Kidney glomerular epithelial cell (primary cell): ENCODE data around the gene MAP4K4.
A peak's percentile ranks its signal among the peaks of the same experiment; 100 is the strongest.

Source experiments
- DNase-seq: peaks from one replicate; lab custom pipeline; 2025; lab: John Stamatoyannopoulos, UW

MAP4K4 gene

DNA sequence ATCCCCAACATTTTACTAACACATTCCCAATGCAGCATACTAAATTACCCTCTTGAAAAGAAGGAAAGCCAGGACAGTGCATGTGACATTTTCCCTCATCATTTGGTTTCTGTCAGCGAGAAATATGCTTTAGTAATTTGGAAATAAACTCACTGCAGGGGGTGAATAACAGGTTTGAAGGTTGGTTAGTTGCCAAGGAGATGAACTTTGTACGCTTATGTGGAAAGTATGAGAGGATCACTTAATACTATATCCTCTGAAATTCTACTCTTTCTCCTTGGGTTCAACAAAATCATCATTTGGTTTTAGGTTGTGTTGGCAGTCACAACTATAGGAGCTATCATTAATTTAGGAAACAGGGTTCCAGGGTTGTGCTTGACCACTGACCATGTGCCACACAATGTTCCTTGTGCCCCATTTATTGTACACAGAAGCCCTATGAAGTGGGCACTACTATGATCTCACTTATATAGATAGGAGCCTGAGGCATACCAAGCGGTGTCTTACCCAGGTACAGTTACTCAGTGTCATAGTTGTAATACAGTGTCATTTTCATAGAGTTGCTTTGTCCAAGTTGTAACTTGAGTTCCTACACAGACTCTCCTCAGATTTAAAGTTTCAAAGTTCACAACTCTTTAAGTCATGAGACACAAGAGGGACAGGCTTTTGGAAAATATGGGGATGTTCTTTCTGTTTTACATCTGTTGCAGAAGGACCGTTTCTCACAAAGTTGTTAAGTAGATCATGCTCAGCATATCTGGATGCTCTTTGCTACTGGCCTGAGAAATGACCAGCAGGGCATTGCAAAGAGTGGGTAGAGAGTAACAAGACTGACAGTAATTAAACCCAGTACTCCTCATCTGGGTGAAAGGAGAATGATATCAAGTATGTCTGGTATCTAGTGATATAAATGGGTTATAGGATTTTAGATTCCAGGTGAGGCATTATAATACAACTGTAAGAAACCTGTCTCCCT is 91.8 kb downstream of the MAP4K4 start:
- DNase-seq: no peak

- no peak for DNase-seq
Measured at GRCh38 chr2:101790416-101790815, 92.9 kb downstream of the MAP4K4 start.

GRCh38 chr2:101790857-101791256 is 93.3 kb downstream of the MAP4K4 start:
- DNase-seq: no peak

DNA sequence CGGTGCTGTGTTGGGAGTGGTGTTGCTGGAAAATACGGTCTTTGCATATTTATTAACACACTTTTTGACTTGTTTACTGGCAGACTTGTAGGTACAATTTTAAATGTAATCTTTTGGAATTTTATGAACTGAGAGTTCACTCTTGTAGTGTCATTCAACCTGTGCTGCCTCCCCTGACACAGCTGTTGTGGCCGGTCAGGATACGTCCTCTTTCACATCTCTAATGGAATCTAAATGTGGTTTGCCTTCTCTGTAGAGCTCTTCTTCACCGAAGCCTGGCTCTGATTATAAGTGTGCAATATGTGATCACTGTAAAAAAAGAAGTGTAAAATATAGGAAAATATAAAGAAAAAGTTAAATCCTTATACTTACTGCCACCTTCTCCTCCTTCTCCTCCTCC is 94.7 kb downstream of the MAP4K4 start:
- DNase-seq: no peak

GRCh38 chr2:101793277-101793969 is 95.9 kb downstream of the MAP4K4 start:
- no peak for DNase-seq

GRCh38 chr2:101794141-101794540 is 96.6 kb downstream of the MAP4K4 start:
- no peak for DNase-seq

- DNase-seq: no peak
Measured at GRCh38 chr2:101795033-101795432, 97.5 kb downstream of the MAP4K4 start.

DNA sequence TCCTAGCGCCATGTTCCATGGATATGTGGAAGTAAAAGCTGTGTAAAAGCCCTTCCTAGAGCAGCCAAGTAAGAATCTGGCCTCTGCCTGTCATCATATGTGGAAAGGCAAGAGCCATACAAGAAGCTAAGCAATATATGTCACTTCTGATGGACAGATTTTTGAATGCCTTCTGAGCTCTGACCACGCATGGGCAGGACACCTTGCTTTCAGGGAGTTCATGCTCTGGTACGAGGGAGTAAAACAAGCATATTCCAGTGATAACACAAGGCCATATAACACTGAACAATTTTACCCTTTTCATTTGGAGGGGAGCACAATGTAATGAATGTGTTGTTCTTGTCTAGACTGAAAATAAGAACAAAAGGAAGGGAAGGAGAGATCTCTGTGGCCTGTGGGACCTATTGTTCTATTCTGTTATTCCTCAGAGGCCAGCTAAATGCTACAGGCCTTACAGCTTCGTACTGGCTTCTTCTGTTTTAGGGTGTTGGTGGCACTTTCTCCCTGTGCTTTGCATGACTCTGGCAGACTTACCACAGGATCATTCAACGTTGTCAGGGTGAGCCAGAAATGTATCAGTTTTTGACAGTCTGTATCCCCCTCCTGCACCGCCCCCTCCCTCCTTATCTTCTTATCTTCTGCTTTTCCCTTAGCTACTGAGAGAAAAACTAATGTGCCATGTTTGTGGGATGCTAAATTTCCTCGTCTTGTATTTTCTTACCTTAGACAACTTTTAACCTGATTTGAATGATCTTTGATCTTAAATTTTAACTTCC is 99.5 kb downstream of the MAP4K4 start:
- no peak for DNase-seq

DNA sequence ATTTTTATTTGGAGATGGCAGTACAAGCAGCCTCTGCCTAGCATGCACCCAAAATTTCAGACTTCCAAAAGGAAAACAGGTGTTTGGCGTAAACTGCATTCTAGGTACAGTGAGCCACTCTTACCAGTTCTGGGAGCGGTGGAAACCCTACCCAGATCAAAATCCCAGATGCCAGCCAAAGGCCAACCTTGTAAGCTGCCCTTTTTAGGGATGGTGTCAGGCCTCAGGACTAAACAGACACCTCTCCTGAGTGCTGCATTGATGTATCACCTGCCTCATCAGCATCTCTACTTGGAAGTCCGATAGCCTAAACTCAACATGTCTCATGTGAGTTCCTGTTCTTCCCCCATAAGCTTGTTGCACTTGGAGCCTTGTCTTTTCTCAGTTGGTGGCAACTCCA is 104.0 kb downstream of the MAP4K4 start:
- no peak for DNase-seq

GRCh38 chr2:101802329-101802728 is 104.8 kb downstream of the MAP4K4 start:
- DNase-seq: peak; percentile 16

DNA sequence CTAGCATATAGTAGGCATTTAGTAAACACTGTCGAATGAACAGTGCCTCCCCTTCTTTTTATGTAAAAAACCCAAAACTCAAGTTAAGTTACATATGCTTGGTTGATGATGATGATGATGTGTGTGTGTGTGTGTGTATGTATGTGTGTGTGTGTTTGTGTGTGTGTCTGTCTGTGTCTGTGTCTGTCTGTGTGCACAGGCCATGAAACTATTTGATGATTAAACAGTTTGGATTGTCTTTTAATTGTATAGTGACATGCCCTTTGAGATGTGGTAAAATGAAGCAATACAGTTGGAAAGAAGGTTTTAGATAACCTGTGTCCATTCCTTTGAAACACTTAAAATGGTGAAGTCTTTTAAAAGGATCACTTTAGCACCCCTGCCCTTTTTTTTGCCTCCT is 105.6 kb downstream of the MAP4K4 start:
- peak; percentile 81 for DNase-seq

DNA sequence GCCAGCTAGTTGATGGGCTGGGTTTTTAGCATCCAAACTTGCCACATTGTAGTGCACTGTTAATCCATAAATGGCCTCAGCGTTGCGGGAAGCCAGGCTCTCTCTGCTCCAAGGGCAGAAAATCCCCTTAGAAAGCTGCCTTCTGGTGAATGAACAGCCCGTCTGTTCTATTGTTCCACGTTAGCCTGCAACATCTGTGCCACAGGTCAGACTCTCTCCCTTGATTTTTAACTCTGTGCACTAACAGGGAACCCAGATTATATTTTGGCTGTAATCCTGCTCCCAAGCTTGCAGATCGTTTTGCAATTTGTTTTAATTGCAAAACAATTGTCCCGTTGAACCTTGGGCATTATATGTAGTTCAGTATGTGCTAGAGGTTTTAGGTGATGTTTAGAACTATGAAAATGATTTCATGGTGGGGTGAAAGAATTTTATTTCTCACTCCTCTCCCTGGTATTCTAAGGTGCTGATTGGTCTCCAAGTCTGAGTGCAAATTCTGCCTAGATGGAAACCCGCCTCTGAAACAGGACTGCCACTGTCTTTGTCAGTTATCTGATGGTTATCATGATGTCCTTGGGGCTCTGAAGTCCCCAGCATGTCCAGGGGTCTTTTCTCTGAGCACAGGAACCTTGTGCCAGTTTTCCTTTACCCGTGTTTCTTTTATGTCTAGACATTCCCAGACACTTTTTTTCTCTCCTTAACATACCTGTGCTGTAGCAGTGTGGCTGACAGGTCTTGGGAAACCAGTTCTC is 106.6 kb downstream of the MAP4K4 start:
- DNase-seq: no peak

- DNase-seq: no peak
Measured at GRCh38 chr2:101805152-101806088, 107.9 kb downstream of the MAP4K4 start.

DNA sequence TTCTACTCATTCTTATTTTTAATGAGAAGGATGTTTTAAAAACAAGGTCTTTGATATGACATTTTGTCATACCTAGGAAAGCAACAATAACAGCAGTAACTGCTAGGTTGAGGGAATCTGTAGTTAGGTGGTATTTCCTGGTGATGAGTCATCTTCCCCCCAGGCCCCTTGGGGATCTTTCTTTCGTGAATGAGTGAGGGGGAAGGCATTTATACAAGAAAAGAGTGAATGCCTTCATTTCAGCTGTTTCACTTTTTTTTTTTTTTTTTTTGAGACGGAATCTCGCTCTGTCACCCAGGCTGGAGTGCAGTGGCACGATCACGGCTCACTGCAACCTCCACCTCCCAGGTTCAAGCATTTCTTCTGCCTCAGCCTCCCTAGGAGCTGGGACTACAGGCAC is 108.6 kb downstream of the MAP4K4 start:
- DNase-seq: peak; percentile 50

- no peak for DNase-seq
Measured at GRCh38 chr2:101806701-101807100, 109.2 kb downstream of the MAP4K4 start.

GRCh38 chr2:101807242-101807641 is 109.7 kb downstream of the MAP4K4 start:
- no peak for DNase-seq

DNA sequence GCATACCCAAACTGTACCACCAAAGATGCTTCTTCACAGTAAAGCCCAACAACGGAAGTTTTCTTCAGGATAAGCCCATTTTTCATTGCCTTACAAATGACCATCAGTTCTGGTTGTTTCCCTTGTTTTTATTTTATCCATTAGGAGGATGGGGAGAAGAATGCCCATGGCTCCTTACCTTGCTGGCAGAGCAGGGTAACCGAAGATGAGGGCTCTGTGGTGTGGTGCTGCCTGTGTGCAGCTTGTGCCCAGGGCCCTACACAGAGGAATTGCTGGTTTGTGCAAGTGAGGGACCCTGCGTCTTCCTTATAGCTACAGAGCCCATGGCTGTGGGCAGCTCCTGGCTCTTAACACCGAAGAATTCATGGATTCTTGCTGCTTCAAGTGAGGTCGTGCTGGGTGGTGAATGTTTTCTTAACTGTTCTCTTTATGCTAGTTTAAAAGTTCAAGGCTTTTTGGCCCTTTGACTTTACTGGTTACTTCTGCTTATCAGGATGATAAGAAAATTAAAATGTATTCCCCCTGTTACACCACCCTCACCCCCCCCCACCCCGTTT is 110.6 kb downstream of the MAP4K4 start:
- DNase-seq: no peak

GRCh38 chr2:101809698-101810097 is 112.2 kb downstream of the MAP4K4 start:
- no peak for DNase-seq

DNA sequence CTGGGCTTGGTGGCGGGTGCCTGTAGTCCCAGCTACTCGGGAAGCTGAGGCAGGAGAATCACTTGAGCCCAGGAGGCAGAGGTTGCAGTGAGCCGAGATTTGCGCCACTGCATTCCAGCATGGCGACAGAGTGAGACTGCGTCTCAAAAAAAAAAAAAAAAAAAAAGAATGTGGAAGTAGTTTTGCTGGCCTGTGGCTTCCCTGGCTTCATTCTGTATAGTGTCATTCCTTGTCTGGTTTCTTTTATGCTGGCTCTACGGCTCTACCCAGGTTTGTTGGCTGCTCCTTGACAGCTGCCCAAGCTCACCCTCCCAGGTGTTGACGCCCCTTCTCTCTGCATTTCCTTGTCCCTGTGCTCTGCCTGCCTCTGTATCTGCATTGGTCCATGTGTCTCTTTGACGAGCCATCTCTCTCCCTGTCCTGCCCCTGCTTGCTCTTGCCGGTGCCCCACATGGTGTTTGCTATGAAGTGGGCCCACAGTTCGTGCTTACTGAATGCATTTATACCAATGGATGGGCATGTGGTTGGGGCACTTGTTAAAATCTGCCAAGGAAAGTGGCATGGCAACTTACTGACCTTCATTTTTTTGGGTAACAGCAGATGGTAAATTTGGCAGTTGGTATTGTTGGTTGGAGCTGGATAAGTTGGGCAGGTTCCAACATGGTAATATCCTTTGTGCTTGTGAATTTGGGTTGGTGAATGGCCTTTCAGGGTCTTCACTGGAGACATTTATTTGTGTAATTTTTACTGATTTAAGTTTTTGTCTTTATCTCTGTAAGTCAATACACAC is 113.9 kb downstream of the MAP4K4 start:
- no peak for DNase-seq
